GM19043 (cell line): ENCODE measurements around the gene ARL6.

ENCODE experiments used
- ATAC-seq: cut with Tn5 transposase; IDR thresholded peaks from one replicate; pipeline ENCODE4 v1.9.1; 2021; ENCODE audit warnings: low read depth; ENCODE audit not compliant: unreplicated experiment

ARL6 gene

DNA sequence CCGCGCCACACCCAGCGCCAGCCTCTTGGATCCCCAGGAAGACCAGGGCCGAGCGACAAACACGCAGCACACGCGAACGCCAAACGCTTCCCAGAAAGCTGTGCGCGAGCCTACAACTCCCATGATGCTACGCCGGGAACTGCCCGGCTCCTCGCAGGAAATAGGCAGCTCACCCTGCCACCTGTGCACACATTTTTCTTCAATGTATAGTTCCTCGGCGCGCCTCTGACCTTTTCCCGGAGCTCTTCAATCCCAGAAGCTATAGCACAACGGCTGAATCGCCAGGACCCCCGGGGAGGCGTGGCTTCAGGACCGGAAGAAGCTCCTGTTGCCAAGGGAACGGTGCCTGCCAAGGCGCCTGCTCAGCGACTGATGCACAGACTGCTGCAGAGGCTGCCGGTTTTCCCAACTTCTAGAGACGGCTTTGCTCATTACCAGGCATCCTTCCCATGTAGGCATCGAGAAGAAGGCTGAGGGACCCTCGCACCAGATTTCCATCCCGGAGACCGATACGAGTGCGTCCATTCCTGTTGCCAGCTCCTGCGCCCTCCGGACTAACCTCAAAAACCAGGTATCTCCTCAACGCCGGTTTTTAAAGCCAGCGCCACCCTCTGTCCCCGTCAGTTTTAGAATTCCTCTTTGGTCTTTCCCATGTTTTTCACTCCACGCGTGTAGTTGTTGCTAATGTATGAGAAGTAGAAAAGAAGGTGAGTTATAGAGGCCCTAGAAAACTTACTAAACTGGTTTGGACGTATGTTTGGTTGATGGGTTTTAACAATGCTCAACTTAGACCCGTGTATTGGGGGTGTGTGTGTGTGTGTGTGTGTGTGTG is at the start of gene ARL6:
ARL6 (plus strand) TSS at position 352 of the 832 bp plus-strand sequence. CDS start 3,350 bp downstream, outside the sequence.
- peak; percentile 93 for ATAC-seq

- ATAC-seq: peak; percentile 94
Observed at GRCh38 chr3:97719156-97719821, 45.3 kb upstream of the ARL6 start.

DNA sequence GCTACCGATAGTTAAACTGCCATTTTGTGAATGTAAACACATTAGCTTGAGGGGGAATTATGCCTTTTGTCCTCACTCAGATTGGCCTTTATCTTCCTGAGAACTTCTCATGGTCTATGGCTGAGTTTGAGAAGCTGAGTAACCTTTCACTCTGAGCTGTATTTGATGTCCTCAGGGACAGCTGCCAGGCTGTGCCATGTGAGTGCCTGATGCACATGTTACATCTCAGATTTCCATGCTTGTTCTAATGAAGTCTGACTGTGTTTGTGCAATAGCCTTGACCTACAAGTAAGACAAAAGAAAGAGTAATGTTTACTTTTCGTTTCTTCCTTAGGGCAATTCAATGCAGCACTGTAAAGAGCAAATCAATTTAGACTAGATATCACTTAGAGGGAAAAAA is 44.1 kb upstream of the ARL6 start:
- ATAC-seq: no peak

DNA sequence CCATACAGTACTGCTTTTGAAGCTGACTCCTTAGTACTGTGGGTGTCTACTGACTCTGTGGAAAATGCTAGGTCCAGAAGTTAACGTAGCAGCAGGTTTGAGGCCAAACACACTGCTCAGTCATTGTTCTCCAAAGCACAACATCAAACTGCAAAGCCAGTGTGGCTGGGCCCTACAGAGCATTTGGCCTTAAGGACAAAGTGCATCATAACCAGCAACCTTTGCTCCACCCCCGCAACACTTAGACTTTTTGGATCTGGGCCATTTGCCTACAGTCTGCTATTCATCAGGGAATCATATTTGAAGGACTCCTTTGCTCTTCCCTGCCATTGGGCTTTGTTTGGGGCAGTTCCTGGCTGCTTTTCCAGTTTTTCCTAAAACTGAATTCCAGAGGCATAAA is 43.1 kb upstream of the ARL6 start:
- no peak for ATAC-seq

DNA sequence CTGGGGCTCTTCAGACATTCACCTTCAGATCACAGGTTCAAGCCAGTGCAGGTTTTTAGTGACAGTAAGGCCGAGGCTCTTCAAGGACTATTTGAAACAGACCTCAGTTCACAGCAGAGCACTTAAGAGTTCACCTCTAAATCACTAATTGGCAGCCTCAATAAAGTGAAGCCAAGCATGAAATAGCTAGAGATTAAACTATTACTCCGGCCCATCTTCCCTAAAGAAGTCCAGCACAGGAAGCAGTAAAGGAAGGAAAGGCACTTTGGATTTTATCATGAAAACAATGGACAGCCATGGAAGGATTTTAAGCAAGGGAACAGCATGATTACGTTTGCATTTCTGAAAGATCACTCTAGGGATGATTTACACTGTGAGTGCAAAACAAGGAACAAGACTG is 27.6 kb upstream of the ARL6 start:
- no peak for ATAC-seq

GRCh38 chr3:97738761-97739160 is 25.8 kb upstream of the ARL6 start:
- ATAC-seq: no peak

GRCh38 chr3:97742036-97742435 is 22.5 kb upstream of the ARL6 start:
- ATAC-seq: no peak

- no peak for ATAC-seq
Observed at GRCh38 chr3:97744289-97744688, 20.3 kb upstream of the ARL6 start.

- peak; percentile 0 for ATAC-seq
Observed at GRCh38 chr3:97763586-97764406, 762 bp upstream of the ARL6 start.

GRCh38 chr3:97765336-97765735 is 778 bp downstream of the ARL6 start:
- no peak for ATAC-seq

DNA sequence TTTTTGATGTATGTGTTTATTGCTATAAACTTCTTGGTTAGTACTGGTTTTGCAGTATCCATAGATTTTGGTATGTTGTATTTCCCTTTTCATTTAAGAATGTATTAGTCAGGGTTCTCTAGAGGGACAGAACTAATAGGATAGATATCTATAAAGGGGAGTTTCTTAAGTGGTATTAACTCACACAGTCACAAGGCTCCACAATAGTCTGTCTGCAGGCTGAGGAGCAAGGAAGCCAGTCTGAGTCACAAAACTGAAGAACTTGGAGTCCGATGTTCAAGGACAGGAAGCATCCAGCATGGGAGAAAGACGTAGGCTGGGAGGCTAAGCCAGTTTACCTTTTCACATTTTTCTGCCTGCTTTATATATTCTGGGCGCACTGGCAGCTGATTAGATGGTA is 8.4 kb downstream of the ARL6 start:
- no peak for ATAC-seq

DNA sequence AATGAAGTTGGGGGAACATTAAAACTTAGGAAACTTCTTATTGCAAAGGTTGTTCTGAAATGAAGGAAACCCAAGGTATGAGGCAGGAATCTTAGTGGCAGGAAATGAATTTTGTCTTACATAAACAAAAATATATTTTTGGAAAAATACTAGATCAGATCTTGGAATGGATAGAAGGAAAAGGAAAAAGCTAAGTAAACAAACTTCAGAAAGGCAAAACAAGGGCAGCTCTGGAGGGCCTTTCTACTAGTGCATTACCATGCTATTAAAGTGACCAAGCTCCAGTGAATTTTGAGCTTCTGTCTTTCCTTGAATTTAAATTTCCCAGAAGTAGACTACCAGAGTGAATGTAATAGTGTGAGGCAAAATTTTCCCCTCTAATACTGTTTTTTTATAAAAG is 13.6 kb downstream of the ARL6 start:
- no peak for ATAC-seq

GRCh38 chr3:97793420-97794019 is 29.0 kb downstream of the ARL6 start:
- ATAC-seq: no peak

DNA sequence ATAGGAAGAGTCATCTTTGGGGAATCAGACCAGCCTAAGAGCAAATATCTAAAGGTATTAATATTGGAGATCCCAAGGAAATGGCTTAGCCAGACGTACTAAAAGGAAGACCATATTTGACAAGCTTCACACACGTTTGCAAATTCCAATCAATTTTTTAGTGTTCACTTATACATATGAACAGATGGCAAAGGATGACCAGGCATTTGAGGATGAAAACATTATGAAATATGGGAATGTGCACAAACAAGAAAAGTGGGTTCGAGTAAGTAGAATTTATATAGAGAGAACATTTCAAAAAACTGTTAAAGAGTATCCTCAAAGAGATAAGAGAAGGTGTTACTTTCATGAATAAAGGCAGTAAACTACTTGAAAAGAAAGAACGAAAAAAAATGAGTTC is 31.4 kb downstream of the ARL6 start:
- no peak for ATAC-seq

- no peak for ATAC-seq
Observed at GRCh38 chr3:97804471-97804870, 39.9 kb downstream of the ARL6 start.

DNA sequence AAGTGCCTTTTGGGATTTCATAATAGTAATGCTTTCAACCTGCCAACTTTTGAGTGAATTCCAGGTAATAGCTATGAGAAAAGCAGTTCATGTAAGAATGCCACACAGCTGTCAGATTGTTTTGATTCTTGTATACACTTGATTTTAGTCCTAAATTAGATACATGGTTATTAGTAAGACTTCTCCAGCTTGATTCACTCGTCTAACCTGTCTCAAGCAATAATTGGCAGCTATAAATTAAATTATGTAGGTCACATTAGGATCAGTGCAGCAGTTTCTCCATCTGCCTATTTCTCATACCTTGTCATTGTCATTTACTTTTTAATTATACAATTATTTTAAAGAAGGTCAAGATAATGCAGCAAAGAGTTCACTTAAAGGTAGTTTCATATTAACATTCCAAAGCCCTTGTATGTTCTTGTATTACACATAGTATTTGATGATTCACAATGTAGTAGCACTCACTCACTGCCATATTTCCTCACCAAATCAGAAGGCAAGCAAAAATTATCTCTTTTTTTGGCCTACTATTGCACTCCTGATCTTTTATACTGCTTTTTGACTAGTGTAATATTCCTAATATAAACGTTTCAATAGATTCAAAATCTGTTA is 46.3 kb downstream of the ARL6 start:
- no peak for ATAC-seq

GRCh38 chr3:97815149-97815917 is 50.8 kb downstream of the ARL6 start:
- no peak for ATAC-seq

DNA sequence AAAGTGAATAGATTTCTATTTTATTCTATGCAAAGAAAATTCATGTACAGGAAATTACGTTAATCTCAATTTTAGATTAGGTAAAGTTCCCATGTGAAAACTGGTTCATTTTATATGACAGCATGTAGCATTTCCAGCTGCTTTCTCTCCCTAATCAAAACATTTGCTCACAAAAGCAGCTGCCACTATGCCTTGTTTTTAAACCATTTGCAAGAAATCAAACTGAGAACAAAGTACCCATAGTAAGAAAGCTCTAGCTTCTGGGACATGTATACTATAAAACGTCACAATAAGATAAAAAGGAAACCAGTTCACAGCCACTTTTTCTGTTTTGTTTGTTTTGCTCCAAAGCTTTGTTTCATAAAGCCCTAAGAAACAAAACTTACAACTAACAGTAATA is 52.3 kb downstream of the ARL6 start:
- ATAC-seq: no peak

DNA sequence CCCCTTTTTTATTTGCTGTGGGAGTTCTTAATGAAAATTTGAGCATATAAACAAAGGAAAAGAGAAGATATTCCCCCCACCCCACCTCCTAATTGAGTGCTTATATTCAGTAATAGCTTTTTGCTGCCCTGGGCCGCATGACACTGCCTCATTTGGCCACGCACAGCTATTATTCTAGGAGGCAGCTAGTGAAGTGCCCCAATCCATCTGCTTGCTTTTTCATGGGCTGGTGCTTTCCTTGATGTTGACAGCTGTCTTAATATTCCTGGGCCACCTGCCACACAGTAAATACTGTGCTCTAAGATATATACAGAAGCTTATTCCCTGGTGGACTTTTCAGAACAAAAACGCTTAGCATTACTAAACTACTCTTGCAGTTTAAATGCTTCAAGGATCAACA is 53.4 kb downstream of the ARL6 start:
- no peak for ATAC-seq

DNA sequence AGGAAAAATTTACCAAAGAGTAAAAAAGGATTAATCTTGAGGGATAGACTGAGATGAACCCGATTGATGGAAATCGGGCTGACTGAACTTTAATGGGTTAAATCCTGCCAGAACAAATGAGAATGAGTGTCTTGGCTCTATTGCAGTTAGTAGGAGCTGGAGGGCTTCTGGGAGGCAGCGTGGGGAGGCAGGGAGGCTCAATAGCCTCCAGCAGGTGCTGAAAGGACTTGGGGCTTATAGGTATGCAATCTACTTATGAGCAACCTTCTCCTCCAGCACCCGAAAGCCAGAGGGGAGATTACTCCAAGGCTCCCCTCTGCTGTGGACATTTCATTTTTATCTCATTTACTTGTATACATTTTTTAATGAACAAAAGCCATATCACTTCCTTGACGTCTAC is 56.2 kb downstream of the ARL6 start:
- no peak for ATAC-seq
